HCT116 (cell line): Measurements from ENCODE around the gene SORL1-AS1.

ENCODE experiments used
- ATAC-seq: fragments of 200-7000 bp; cut with Tn5 transposase; 2 replicates; pipeline ENCODE4 v1.9.1; 2020; ENCODE audit warnings: mild to moderate bottlenecking, moderate library complexity
- BruUV-seq: library from RNA; stranded (reverse); fragments of 400-500 nt; replicated peaks from 2 replicates; lab custom pipeline; 2021; lab: Mats Ljungman, UMichigan
- CTCF ChIA-PET: fragments of 300-600 bp; sonication (Branson Sonifier 250); formaldehyde crosslinking; loops from one replicate; lab custom pipeline; 2021; ENCODE audit warnings: antibody characterized with exemption; lab: Charles Lee
- POLR2A ChIA-PET: fragments of 300-600, 350-600 bp; sonication (Branson Sonifier 250); formaldehyde crosslinking; loops from one replicate; lab custom pipeline; 2021; ENCODE audit warnings: antibody characterized with exemption; lab: Charles Lee
- RAD21 ChIA-PET, 2 experiments: fragments of 300-600 bp; sonication (Branson Sonifier 250); formaldehyde crosslinking; loops; one replicate each; lab custom pipeline; 2023; ENCODE audit warnings: low total read pairs in 2 of 2; ENCODE audit not compliant: uncharacterized antibody in 2 of 2, unreplicated experiment in 2 of 2, low non-redundant PET in 1 of 2; lab: Charles Lee
- DNase-seq: peaks from one replicate; pipeline ENCODE4 v3.0.0-alpha.2; 2010; ENCODE audit warnings: low read depth, low spot score
- H2AFZ ChIP-seq: fragments of 200-600 bp; shearing (Covaris generic), sonication (generic); 2 replicates; pipeline ENCODE4 v1.6.1; 2017; ENCODE audit warnings: low read depth, mixed run types, mixed read lengths, antibody characterized with exemption, low read length; ENCODE audit not compliant: poor library complexity, severe bottlenecking
- H3K27ac ChIP-seq: 2 replicates; pipeline ENCODE4 v1.5.1; 2012; ENCODE audit warnings: low read depth, low read length
- H3K27me3 ChIP-seq: fragments of 200-600 bp; sonication (generic); 2 replicates; pipeline ENCODE4 v1.6.1; 2016; ENCODE audit warnings: mixed run types, low read length, mixed read lengths; ENCODE audit not compliant: insufficient read depth
- H3K36me3 ChIP-seq, 2 experiments: fragments of 200-500 bp in 1 of 2; fragments of 200-600 bp in 1 of 2; sonication (Bioruptor generic) in 1 of 2; sonication (generic) in 1 of 2; 2 replicates each; pipeline versions ENCODE4 v1.5.1 to v1.6.1; 2014 to 2016; ENCODE audit warnings: low read length in 2 of 2, inconsistent platforms in 1 of 2, mixed read lengths in 1 of 2, mixed run types in 1 of 2; ENCODE audit not compliant: insufficient read depth in 2 of 2, control insufficient read depth in 1 of 2
- H3K4me1 ChIP-seq, 2 experiments: fragments of 200-600 bp in 1 of 2; sonication (generic) in 1 of 2; 2 replicates each; pipeline versions ENCODE4 v1.5.1 to v1.6.1; 2012 to 2017; ENCODE audit warnings: low read length in 2 of 2, inconsistent platforms in 1 of 2, mild to moderate bottlenecking in 1 of 2, mixed read lengths in 1 of 2, mixed run types in 1 of 2, moderate library complexity in 1 of 2; ENCODE audit not compliant: insufficient read depth in 2 of 2, control insufficient read depth in 1 of 2
- H3K4me2 ChIP-seq: fragments of 200-600 bp; sonication (generic); 2 replicates; pipeline ENCODE4 v1.6.1; 2017; ENCODE audit warnings: mixed run types, low read length, mixed read lengths
- H3K4me3 ChIP-seq, 2 experiments: fragments of 200-600 bp in 1 of 2; sonication (generic) in 1 of 2; replicated peaks in 1 of 2; 2 replicates each; pipeline ENCODE4 v1.5.1; 2011 to 2016; ENCODE audit warnings: low read length in 2 of 2, control low read depth in 1 of 2, low read depth in 1 of 2, mild to moderate bottlenecking in 1 of 2, mixed read lengths in 1 of 2, mixed run types in 1 of 2
- H3K79me2 ChIP-seq: fragments of 200-600 bp; sonication (generic); 2 replicates; pipeline ENCODE4 v1.6.1; 2017; ENCODE audit warnings: mild to moderate bottlenecking, mixed run types, low read length, moderate library complexity, mixed read lengths; ENCODE audit not compliant: insufficient read depth
- H3K9ac ChIP-seq: fragments of 200-600 bp; sonication (generic); 2 replicates; pipeline ENCODE4 v1.6.1; 2016; ENCODE audit warnings: low read length, mixed read lengths
- H3K9me2 ChIP-seq: fragments of 200-600 bp; sonication (generic), shearing (Covaris generic); 2 replicates; pipeline ENCODE4 v1.6.1; 2017; ENCODE audit warnings: mixed run types, mild to moderate bottlenecking, moderate library complexity; ENCODE audit not compliant: insufficient read depth
- H3K9me3 ChIP-seq, 2 experiments: fragments of 200-500 bp in 1 of 2; fragments of 200-600 bp in 1 of 2; sonication (Bioruptor generic) in 1 of 2; sonication (generic) in 1 of 2; 2 replicates each; pipeline ENCODE4 v1.6.1; 2014 to 2017; ENCODE audit warnings: low read length in 2 of 2, mixed read lengths in 2 of 2, inconsistent platforms in 1 of 2, low read depth in 1 of 2, mild to moderate bottlenecking in 1 of 2, mixed run types in 1 of 2, moderate library complexity in 1 of 2; ENCODE audit not compliant: control insufficient read depth in 1 of 2, insufficient read depth in 1 of 2
- H4K20me1 ChIP-seq: fragments of 200-600 bp; sonication (generic), shearing (Covaris generic); 2 replicates; pipeline ENCODE4 v1.6.1; 2017; ENCODE audit warnings: mixed run types, mild to moderate bottlenecking, moderate library complexity; ENCODE audit not compliant: insufficient read depth
- CBX3 ChIP-seq: IDR thresholded peaks from 2 replicates; pipeline ENCODE4 v1.6.1; 2012; ENCODE audit warnings: low read depth
- EGR1 ChIP-seq: IDR thresholded peaks from 2 replicates; pipeline ENCODE4 v1.6.1; 2012; ENCODE audit warnings: low read depth
- FOSL1 ChIP-seq: IDR thresholded peaks from 2 replicates; pipeline ENCODE4 v1.6.1; 2012; ENCODE audit warnings: low read depth
- JUND ChIP-seq: IDR thresholded peaks from 2 replicates; pipeline ENCODE4 v1.6.1; 2012
- RAD21 ChIP-seq: IDR thresholded peaks from 2 replicates; pipeline ENCODE4 v1.6.1; 2012; ENCODE audit warnings: low read depth, mild to moderate bottlenecking
- REST ChIP-seq: IDR thresholded peaks from 2 replicates; pipeline ENCODE4 v1.6.1; 2012; ENCODE audit warnings: low read depth
- TCF7L2 ChIP-seq: IDR thresholded peaks from 2 replicates; pipeline ENCODE4 v1.7.0; 2011; ENCODE audit warnings: borderline replicate concordance, inconsistent platforms; ENCODE audit not compliant: insufficient read depth, insufficient read length; ENCODE audit errors: extremely low read depth
- ZNF274 ChIP-seq: fragments of 200-500 bp; sonication (Bioruptor generic); IDR thresholded peaks from 2 replicates; pipeline ENCODE4 v1.6.1; 2014; ENCODE audit warnings: mild to moderate bottlenecking, low read depth, low read length, inconsistent platforms
- intact Hi-C: fragments of 100-400 bp; cut with micrococcal nuclease; formaldehyde crosslinking; loops from 2 replicates; pipeline ENCODE4 v1.10.0; 2022
- TF ChIP-seq, protein P1 (sequence below), 3 experiments: fragments of 200-600 bp in 1 of 3; sonication (generic) in 1 of 3; IDR thresholded peaks in 2 of 3; conservative IDR thresholded peaks in 1 of 3; 2 replicates each; pipeline ENCODE4 v1.5.1; 2012 to 2017; ENCODE audit warnings: low read depth in 2 of 3, low read length in 2 of 3, antibody characterized with exemption in 1 of 3, borderline replicate concordance in 1 of 3, control low read depth in 1 of 3, mild to moderate bottlenecking in 1 of 3, mixed read lengths in 1 of 3, mixed run types in 1 of 3, moderate library complexity in 1 of 3; ENCODE audit not compliant: insufficient read depth in 1 of 3
- TF ChIP-seq, protein P2 (sequence below): IDR thresholded peaks from 2 replicates; pipeline ENCODE4 v1.6.1; 2011; ENCODE audit warnings: mild to moderate bottlenecking, low read length, moderate library complexity; ENCODE audit not compliant: insufficient replicate concordance; ENCODE audit errors: extremely low read depth
- TF ChIP-seq, protein P3 (sequence below): IDR thresholded peaks from 2 replicates; pipeline ENCODE4 v1.6.1; 2012

Gene SORL1-AS1

GRCh38 chr11:121459413-121460017 is 6.7 kb upstream of the SORL1-AS1 start:
- Histone ChIP-seq H3K9me3 (no peaks in the 10 kb centered on the region), H3K27me3 (no peaks in the 10 kb centered on the region), H2AFZ (no peak overlapping the region), H3K27ac (no peak overlapping the region), H3K79me2 (no peaks in the 10 kb centered on the region; the same call in 1 of the 2 replicates), H3K4me1 (peaks cover 30 to 34% of the 10 kb centered on the region in 2 experiments), H3K4me3 (no peak overlapping the region), H3K9ac (no peak overlapping the region), H3K4me2 (no peak overlapping the region), H3K9me2 (no peaks in the 10 kb centered on the region), H3K36me3 (no peaks in the 10 kb centered on the region), H4K20me1 (no peaks in the 10 kb centered on the region)
- intact Hi-C loops = no loop called here
- no TSS peak for BruUV-seq
- ChIA-PET RAD21 (no interaction called here), POLR2A (no interaction called here), CTCF (no interaction called here)
- no peak for DNase-seq
- no peak for TF ChIP-seq FOSL1
- no peak for TF ChIP-seq REST
- TF ChIP-seq JUND = no peak
- no peak for TF ChIP-seq CBX3
- no peak for TF ChIP-seq EGR1
- TF ChIP-seq RAD21 = no peak
- no peak for TF ChIP-seq ZNF274
- TF ChIP-seq, protein P1, sequence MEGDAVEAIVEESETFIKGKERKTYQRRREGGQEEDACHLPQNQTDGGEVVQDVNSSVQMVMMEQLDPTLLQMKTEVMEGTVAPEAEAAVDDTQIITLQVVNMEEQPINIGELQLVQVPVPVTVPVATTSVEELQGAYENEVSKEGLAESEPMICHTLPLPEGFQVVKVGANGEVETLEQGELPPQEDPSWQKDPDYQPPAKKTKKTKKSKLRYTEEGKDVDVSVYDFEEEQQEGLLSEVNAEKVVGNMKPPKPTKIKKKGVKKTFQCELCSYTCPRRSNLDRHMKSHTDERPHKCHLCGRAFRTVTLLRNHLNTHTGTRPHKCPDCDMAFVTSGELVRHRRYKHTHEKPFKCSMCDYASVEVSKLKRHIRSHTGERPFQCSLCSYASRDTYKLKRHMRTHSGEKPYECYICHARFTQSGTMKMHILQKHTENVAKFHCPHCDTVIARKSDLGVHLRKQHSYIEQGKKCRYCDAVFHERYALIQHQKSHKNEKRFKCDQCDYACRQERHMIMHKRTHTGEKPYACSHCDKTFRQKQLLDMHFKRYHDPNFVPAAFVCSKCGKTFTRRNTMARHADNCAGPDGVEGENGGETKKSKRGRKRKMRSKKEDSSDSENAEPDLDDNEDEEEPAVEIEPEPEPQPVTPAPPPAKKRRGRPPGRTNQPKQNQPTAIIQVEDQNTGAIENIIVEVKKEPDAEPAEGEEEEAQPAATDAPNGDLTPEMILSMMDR (IDR thresholded peaks at IDR 0.05 in 2 of 3, conservative IDR thresholded peaks at IDR 0.05 in 1 of 3; ENCODE audit: borderline replicate concordance in 1 of 3, insufficient read depth in 1 of 3, low read depth in 2 of 3, low read length in 2 of 3) = no peak
- TF ChIP-seq, protein P2, sequence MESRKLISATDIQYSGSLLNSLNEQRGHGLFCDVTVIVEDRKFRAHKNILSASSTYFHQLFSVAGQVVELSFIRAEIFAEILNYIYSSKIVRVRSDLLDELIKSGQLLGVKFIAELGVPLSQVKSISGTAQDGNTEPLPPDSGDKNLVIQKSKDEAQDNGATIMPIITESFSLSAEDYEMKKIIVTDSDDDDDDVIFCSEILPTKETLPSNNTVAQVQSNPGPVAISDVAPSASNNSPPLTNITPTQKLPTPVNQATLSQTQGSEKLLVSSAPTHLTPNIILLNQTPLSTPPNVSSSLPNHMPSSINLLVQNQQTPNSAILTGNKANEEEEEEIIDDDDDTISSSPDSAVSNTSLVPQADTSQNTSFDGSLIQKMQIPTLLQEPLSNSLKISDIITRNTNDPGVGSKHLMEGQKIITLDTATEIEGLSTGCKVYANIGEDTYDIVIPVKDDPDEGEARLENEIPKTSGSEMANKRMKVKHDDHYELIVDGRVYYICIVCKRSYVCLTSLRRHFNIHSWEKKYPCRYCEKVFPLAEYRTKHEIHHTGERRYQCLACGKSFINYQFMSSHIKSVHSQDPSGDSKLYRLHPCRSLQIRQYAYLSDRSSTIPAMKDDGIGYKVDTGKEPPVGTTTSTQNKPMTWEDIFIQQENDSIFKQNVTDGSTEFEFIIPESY = no peak
- TF ChIP-seq, protein P3, sequence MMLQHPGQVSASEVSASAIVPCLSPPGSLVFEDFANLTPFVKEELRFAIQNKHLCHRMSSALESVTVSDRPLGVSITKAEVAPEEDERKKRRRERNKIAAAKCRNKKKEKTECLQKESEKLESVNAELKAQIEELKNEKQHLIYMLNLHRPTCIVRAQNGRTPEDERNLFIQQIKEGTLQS = no peak
- TF ChIP-seq TCF7L2 = no peak
- ATAC-seq = no peak
